OCI-LY7 (cell line): ENCODE measurements around the gene S100A7A. TPM values are rescaled to one million over a fixed set of nuclear protein-coding genes. Genes with fewer than 3 reads are reported as not detected.
A peak's percentile ranks its signal among the peaks of the same experiment; 100 is the strongest.

Experiments used
- BruUV-seq: library from RNA; stranded (reverse); fragments of 400-500 nt; replicated peaks from 2 replicates; lab custom pipeline; 2021; lab: Mats Ljungman, UMichigan
- CTCF ChIA-PET: fragments of 300-600 bp; sonication (Branson Sonifier 250); formaldehyde crosslinking; loops from one replicate; lab custom pipeline; 2022; ENCODE audit warnings: antibody characterized with exemption; ENCODE audit not compliant: unreplicated experiment; lab: Charles Lee
- POLR2A ChIA-PET: fragments of 300-600 bp; sonication (Branson Sonifier 250); formaldehyde crosslinking; loops from one replicate; lab custom pipeline; 2022; ENCODE audit warnings: antibody characterized with exemption; lab: Charles Lee
- DNase-seq: peaks from one replicate; pipeline ENCODE4 v3.0.0-alpha.2; 2015; ENCODE audit warnings: low spot score
- H2AFZ ChIP-seq: fragments of 200-600 bp; sonication (generic), shearing (Covaris generic); 2 replicates; pipeline ENCODE4 v1.6.1; 2014; ENCODE audit warnings: mild to moderate bottlenecking, antibody characterized with exemption, low read length, moderate library complexity
- H3K27ac ChIP-seq: fragments of 200-600 bp; sonication (generic); 2 replicates; pipeline ENCODE4 v1.5.1; 2014; ENCODE audit warnings: mixed run types, low read depth, mild to moderate bottlenecking, moderate library complexity, low read length, inconsistent platforms; ENCODE audit not compliant: poor library complexity, severe bottlenecking
- H3K36me3 ChIP-seq: fragments of 200-600 bp; sonication (generic); 2 replicates; pipeline ENCODE4 v1.6.1; 2014; ENCODE audit warnings: mild to moderate bottlenecking, antibody characterized with exemption, low read length, moderate library complexity, mixed read lengths; ENCODE audit not compliant: insufficient read depth
- H3K4me1 ChIP-seq: fragments of 200-600 bp; sonication (generic); 2 replicates; pipeline ENCODE4 v1.5.1; 2014; ENCODE audit warnings: mild to moderate bottlenecking, low read length; ENCODE audit not compliant: insufficient read depth, poor library complexity, severe bottlenecking
- H3K4me2 ChIP-seq: fragments of 200-600 bp; sonication (generic); 2 replicates; pipeline ENCODE4 v1.6.1; 2014; ENCODE audit warnings: mild to moderate bottlenecking, low read length
- H3K4me3 ChIP-seq: fragments of 200-600 bp; sonication (generic); 2 replicates; pipeline ENCODE4 v1.5.1; 2014; ENCODE audit warnings: mild to moderate bottlenecking, low read depth, low read length; ENCODE audit not compliant: poor library complexity, severe bottlenecking
- H3K79me2 ChIP-seq: fragments of 200-600 bp; sonication (generic); 2 replicates; pipeline ENCODE4 v1.6.1; 2016; ENCODE audit warnings: low read depth, mild to moderate bottlenecking, low read length, moderate library complexity, mixed read lengths; ENCODE audit not compliant: insufficient read depth
- H3K9me2 ChIP-seq: fragments of 200-600 bp; sonication (generic); 2 replicates; pipeline ENCODE4 v1.6.1; 2016; ENCODE audit warnings: mild to moderate bottlenecking, low read length, mixed read lengths; ENCODE audit not compliant: insufficient read depth
- H3K9me3 ChIP-seq: fragments of 200-600 bp; sonication (generic); 2 replicates; pipeline ENCODE4 v1.6.1; 2014; ENCODE audit warnings: mild to moderate bottlenecking, mixed run types, low read length, mixed read lengths
- H4K20me1 ChIP-seq: fragments of 200-600 bp; sonication (generic); 2 replicates; pipeline ENCODE4 v1.6.1; 2014; ENCODE audit warnings: mild to moderate bottlenecking, antibody characterized with exemption, low read length, moderate library complexity, mixed read lengths; ENCODE audit not compliant: insufficient read depth
- CTCF ChIP-seq: fragments of 200-600 bp; sonication (generic); conservative IDR thresholded peaks from 2 replicates; pipeline ENCODE4 v1.5.1; 2014; ENCODE audit warnings: mild to moderate bottlenecking, antibody characterized with exemption, low read length, moderate library complexity, mixed read lengths
- EZH2phosphoT487 ChIP-seq: fragments of 200-600 bp; sonication (generic); IDR thresholded peaks from 2 replicates; pipeline ENCODE4 v1.6.1; 2018; ENCODE audit warnings: low read depth, borderline replicate concordance, mild to moderate bottlenecking, mixed run types, antibody characterized with exemption, low read length, moderate library complexity, mixed read lengths
- intact Hi-C: fragments of 100-400 bp; cut with micrococcal nuclease; formaldehyde crosslinking; loops from one replicate; pipeline ENCODE4 v1.10.0; 2022; ENCODE audit not compliant: unreplicated experiment
- small RNA-seq: library from RNA; depleted of rRNA; stranded (forward); fragments of <200 nt; gene quantifications from one replicate; pipeline ENCODE3, GENCODE V24; 2014
- total RNA-seq, 2 experiments: library from RNA; depleted of rRNA in 1 of 2; stranded (reverse); fragments of >200 nt in 1 of 2; shearing (Covaris generic) in 1 of 2; gene quantifications; 2 replicates each; pipeline ENCODE4 v1.2.3, GENCODE V29; 2014 to 2022

S100A7A gene
- total RNA-seq, 2 experiments from 2014 or later: not detected

DNA sequence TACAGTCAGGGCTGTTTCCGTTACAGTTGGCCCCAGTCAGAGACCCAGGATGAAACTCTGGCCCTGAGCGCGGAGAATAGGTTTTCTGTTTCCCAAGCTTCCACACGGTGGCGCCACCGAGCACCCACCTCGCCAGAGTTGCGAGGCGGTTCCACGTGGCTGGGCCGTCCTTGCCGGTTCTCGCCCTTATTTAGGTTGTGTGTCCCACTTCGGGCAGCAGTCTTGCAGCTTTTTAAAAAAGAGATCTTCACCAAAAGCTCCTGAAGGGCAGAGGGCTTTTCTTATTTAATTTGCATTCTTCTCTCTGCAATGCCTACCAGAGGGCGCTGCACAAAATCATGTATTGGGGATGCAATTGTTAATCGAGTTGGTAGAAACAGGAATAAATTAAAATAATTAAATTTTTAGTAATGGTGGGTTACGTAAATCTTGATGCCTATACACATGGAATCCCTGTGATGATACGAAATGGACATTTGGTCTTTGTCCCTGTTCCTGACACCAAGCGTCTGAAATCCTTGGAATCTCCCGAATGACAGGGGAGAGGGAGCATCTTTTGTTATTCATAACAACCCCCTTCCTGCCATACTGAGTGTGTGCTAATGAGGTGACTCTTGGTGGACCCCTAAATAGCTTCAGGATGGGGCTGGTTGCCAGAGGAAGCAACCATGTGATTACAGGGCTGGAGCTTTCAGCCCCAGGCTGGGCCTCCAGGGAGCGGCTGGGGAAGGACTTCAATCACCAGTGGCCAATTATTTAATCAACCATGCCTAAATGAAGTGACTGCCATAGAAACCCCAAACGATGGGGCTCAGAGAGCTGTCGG is 49.7 kb downstream of the S100A7A start:
- no peaks in the 10 kb centered on the region for H3K4me1 ChIP-seq
- no peak overlapping the region for H3K27ac ChIP-seq
- ChIA-PET POLR2A (no interaction called here), CTCF (no interaction called here)
- no peak overlapping the region for H3K4me2 ChIP-seq
- no peak overlapping the region for H3K4me3 ChIP-seq
- H3K79me2 ChIP-seq: no peaks in the 10 kb centered on the region
- H3K9me2 ChIP-seq: no peaks in the 10 kb centered on the region
- no TSS peak for BruUV-seq
- H2AFZ ChIP-seq: no peak overlapping the region
- no peaks in the 10 kb centered on the region for H3K9me3 ChIP-seq
- H3K36me3 ChIP-seq: no peaks in the 10 kb centered on the region
- intact Hi-C loops: no loop called here
- H4K20me1 ChIP-seq: no peaks in the 10 kb centered on the region
- TF ChIP-seq CTCF: peak; percentile 91
- no peak for TF ChIP-seq EZH2phosphoT487
- DNase-seq: peak; percentile 48

DNA sequence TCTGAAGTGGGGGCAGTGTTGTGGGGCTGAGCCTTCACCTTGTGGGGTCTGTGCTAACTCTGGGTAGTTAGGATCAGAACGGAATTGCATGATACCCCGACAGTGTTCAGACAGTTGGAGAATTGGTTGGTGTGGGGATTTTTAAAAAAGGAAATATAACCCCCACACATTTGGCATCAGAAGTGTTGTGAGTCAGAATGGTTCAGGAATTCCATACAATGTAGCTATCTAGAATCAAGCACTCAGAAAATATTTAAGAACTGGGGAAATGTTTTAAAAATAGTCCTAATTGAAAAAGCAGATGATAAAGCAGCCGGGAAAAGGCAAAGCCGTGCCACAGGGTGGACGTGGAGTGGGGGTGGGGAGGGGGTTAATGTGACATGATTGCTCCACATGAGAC is 50.6 kb downstream of the S100A7A start:
- Histone ChIP-seq H3K4me1 (no peaks in the 10 kb centered on the region), H3K79me2 (no peaks in the 10 kb centered on the region), H2AFZ (no peak overlapping the region), H3K9me3 (no peaks in the 10 kb centered on the region), H3K9me2 (no peaks in the 10 kb centered on the region), H3K36me3 (no peaks in the 10 kb centered on the region), H3K4me3 (no peak overlapping the region), H3K4me2 (no peak overlapping the region), H4K20me1 (no peaks in the 10 kb centered on the region), H3K27ac (no peak overlapping the region)
- DNase-seq: no peak
- no peak for TF ChIP-seq EZH2phosphoT487
- no peak for TF ChIP-seq CTCF
- intact Hi-C loops: no loop called here
- ChIA-PET POLR2A (no interaction called here), CTCF (no interaction called here)
- no TSS peak for BruUV-seq

DNA sequence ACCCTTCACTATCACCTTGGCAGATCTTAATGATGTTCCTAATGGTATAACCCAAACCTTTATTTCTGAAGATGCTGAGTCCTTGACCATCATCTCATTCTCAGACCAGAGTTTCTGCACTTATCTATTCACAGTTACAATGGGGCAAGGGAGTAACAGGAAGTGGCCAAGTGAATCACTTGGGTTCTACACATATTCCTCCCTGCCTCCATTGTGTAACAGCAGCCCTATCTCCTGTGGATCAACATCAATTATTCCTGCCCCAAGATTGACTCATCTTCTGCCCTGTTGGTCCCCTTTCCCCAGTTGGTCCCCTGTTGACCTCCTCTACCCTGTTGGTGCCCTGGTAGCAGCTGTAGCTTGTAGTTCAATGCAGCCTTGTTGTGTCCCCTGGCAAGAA is 54.4 kb downstream of the S100A7A start:
- Histone ChIP-seq H3K4me2 (no peak overlapping the region), H3K27ac (no peak overlapping the region), H3K9me3 (no peaks in the 10 kb centered on the region), H3K9me2 (no peaks in the 10 kb centered on the region), H2AFZ (no peak overlapping the region), H3K4me1 (no peaks in the 10 kb centered on the region), H4K20me1 (no peaks in the 10 kb centered on the region), H3K36me3 (no peaks in the 10 kb centered on the region), H3K79me2 (no peaks in the 10 kb centered on the region), H3K4me3 (no peak overlapping the region)
- DNase-seq: no peak
- TF ChIP-seq EZH2phosphoT487 (no peak), CTCF (no peak)
- intact Hi-C loops: no loop called here
- no TSS peak for BruUV-seq
- POLR2A ChIA-PET: no interaction called here
- CTCF ChIA-PET: no interaction called here

Small RNAs within 50 kb of the gene (small RNA-seq; reads per million reads assigned to genes)
- not detected for gene S100A15A

Other genes starting within 250 kb of the S100A7A start
- gene LELP1, start 213.1 kb upstream of the S100A7A start, total RNA-seq (2014; rRNA removed; shearing (Covaris generic)): not detected in 2 replicates
- not detected in 2 replicates for gene LELP1, start 213.1 kb upstream of the S100A7A start, total RNA-seq (2022)
- gene PRR9, start 198.9 kb upstream of the S100A7A start, total RNA-seq (2014; rRNA removed; shearing (Covaris generic)): not detected in 2 replicates
- gene PRR9, start 198.9 kb upstream of the S100A7A start, total RNA-seq (2022): not detected in 2 replicates
- not detected in 2 replicates for gene LORICRIN, start 156.8 kb upstream of the S100A7A start, total RNA-seq (2014; rRNA removed; shearing (Covaris generic))
- not detected in 2 replicates for gene LORICRIN, start 156.8 kb upstream of the S100A7A start, total RNA-seq (2022)
- not detected in 2 replicates for gene PGLYRP3, start 103.6 kb upstream of the S100A7A start, total RNA-seq (2014; rRNA removed; shearing (Covaris generic))
- not detected in 2 replicates for gene PGLYRP3, start 103.6 kb upstream of the S100A7A start, total RNA-seq (2022)
- not detected in 2 replicates for gene PGLYRP4, start 67.7 kb upstream of the S100A7A start, total RNA-seq (2014; rRNA removed; shearing (Covaris generic))
- not detected in 2 replicates for gene PGLYRP4, start 67.7 kb upstream of the S100A7A start, total RNA-seq (2022)
- not detected in 2 replicates for gene S100A9, start 58.7 kb upstream of the S100A7A start, total RNA-seq (2014; rRNA removed; shearing (Covaris generic))
- not detected in 2 replicates for gene S100A9, start 58.7 kb upstream of the S100A7A start, total RNA-seq (2022)
- gene S100A12, start 40.9 kb upstream of the S100A7A start, total RNA-seq (2014; rRNA removed; shearing (Covaris generic)): not detected in 2 replicates
- not detected in 2 replicates for gene S100A12, start 40.9 kb upstream of the S100A7A start, total RNA-seq (2022)
- not detected in 2 replicates for gene S100A8, start 25.4 kb upstream of the S100A7A start, total RNA-seq (2014; rRNA removed; shearing (Covaris generic))
- not detected in 2 replicates for gene S100A8, start 25.4 kb upstream of the S100A7A start, total RNA-seq (2022)
- gene S100A7, start 44.1 kb downstream of the S100A7A start, total RNA-seq (2014; rRNA removed; shearing (Covaris generic)): not detected in 2 replicates
- gene S100A7, start 44.1 kb downstream of the S100A7A start, total RNA-seq (2022): not detected in 2 replicates
- gene S100A6, start 119.5 kb downstream of the S100A7A start, total RNA-seq (2014; rRNA removed; shearing (Covaris generic)): not detected in 2 replicates
- not detected in 2 replicates for gene S100A6, start 119.5 kb downstream of the S100A7A start, total RNA-seq (2022)
- not detected in 2 replicates for gene S100A5, start 124.4 kb downstream of the S100A7A start, total RNA-seq (2014; rRNA removed; shearing (Covaris generic))
- gene S100A5, start 124.4 kb downstream of the S100A7A start, total RNA-seq (2022): not detected in 2 replicates
- gene S100A4, start 129.3 kb downstream of the S100A7A start, total RNA-seq (2014; rRNA removed; shearing (Covaris generic)): 1.6 and 3.6 TPM in 2 replicates
- 0.53 and 1.9 TPM in 2 replicates for gene S100A4, start 129.3 kb downstream of the S100A7A start, total RNA-seq (2022)
- not detected in 2 replicates for gene S100A3, start 132.7 kb downstream of the S100A7A start, total RNA-seq (2014; rRNA removed; shearing (Covaris generic))
- not detected in 2 replicates for gene S100A3, start 132.7 kb downstream of the S100A7A start, total RNA-seq (2022)
- gene S100A2, start 149.3 kb downstream of the S100A7A start, total RNA-seq (2014; rRNA removed; shearing (Covaris generic)): not detected in 2 replicates
- gene S100A2, start 149.3 kb downstream of the S100A7A start, total RNA-seq (2022): 1.4 TPM in 1 of 2 replicates, not detected in the other
- gene S100A16, start 196.6 kb downstream of the S100A7A start, total RNA-seq (2014; rRNA removed; shearing (Covaris generic)): not detected in 2 replicates
- 0.33 TPM in 1 of 2 replicates, not detected in the other for gene S100A16, start 196.6 kb downstream of the S100A7A start, total RNA-seq (2022)
- gene S100A14, start 199.8 kb downstream of the S100A7A start, total RNA-seq (2014; rRNA removed; shearing (Covaris generic)): not detected in 2 replicates
- gene S100A14, start 199.8 kb downstream of the S100A7A start, total RNA-seq (2022): not detected in 2 replicates
- 2.7 and 4.8 TPM in 2 replicates for gene S100A13, start 211.0 kb downstream of the S100A7A start, total RNA-seq (2014; rRNA removed; shearing (Covaris generic))
- gene S100A13, start 211.0 kb downstream of the S100A7A start, total RNA-seq (2022): 6.9 and 10.3 TPM in 2 replicates
- gene S100A1, start 211.9 kb downstream of the S100A7A start, total RNA-seq (2014; rRNA removed; shearing (Covaris generic)): not detected in 2 replicates
- not detected in 2 replicates for gene S100A1, start 211.9 kb downstream of the S100A7A start, total RNA-seq (2022)
- 70.9 and 85.3 TPM in 2 replicates for gene CHTOP, start 217.5 kb downstream of the S100A7A start, total RNA-seq (2014; rRNA removed; shearing (Covaris generic))
- gene CHTOP, start 217.5 kb downstream of the S100A7A start, total RNA-seq (2022): 106 and 107 TPM in 2 replicates
- 33.2 and 44.5 TPM in 2 replicates for gene SNAPIN, start 242.2 kb downstream of the S100A7A start, total RNA-seq (2014; rRNA removed; shearing (Covaris generic))
- gene SNAPIN, start 242.2 kb downstream of the S100A7A start, total RNA-seq (2022): 31.1 and 33.7 TPM in 2 replicates